Measurements from ENCODE around the gene YIPF5. TPM values are rescaled to one million over a fixed set of nuclear protein-coding genes. Genes with fewer than 3 reads are reported as not detected.

YIPF5 gene
- total RNA-seq, 2 donors from 2014 or later: 46.8 to 54.0 TPM

DNA sequence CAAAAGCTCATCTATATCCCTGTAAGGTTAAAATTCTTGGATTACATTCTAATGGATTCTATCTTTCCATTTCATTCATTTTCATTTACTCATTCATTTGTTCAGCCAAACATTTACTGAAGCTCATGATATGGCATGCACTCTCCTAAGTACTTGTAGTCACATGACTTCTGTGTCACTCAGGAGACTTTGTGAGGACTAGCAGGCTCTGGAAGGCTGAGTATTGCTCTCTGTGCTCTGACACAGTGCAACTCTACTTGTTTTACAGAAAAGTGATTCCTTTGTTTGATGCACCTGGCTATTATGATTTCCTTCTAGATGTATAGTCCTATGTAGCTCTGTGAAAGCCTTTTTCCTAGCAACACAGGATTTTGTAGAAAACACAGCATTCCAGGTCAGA is 53.0 kb downstream of the YIPF5 start:
- Histone ChIP-seq H3K4me3 (ENCODE audit: low read length) (no peak overlapping the region), H3K27me3 (ENCODE audit: control insufficient read depth, insufficient read depth, low read length, poor library complexity, severe bottlenecking) (no peaks in the 10 kb centered on the region), H3K4me1 (ENCODE audit: control insufficient read depth, insufficient read depth, low read length) (peaks cover 1% of the 10 kb centered on the region), H3K36me3 (ENCODE audit: control insufficient read depth, insufficient read depth, low read length) (no peaks in the 10 kb centered on the region), H3K9ac (ENCODE audit: extremely low read depth, low read length, poor library complexity, severe bottlenecking) (no peak overlapping the region), H3K27ac (ENCODE audit: low read depth, low read length) (no peak overlapping the region), H3K9me3 (ENCODE audit: control insufficient read depth, low read length) (no peaks in the 10 kb centered on the region)
- no peak for TF ChIP-seq CTCF (conservative IDR thresholded peaks at IDR 0.05)
- H3K36me3 Mint-ChIP-seq (ENCODE audit: low read depth): no peaks in the 10 kb centered on the region
- no peaks in the 10 kb centered on the region for H3K9me3 Mint-ChIP-seq
- H3K27me3 Mint-ChIP-seq (ENCODE audit: insufficient read depth): no peaks in the 10 kb centered on the region
- H3K27ac Mint-ChIP-seq: no peak overlapping the region
- H3K4me3 Mint-ChIP-seq: no peak overlapping the region
- peaks cover 4% of the 10 kb centered on the region for H3K4me1 Mint-ChIP-seq
- no peak for DNase-seq

GRCh38 chr5:144114571-144114970 is 55.9 kb downstream of the YIPF5 start:
- Mint-ChIP-seq H3K4me1 (no peaks in the 10 kb centered on the region), H3K27me3 (ENCODE audit: insufficient read depth) (no peaks in the 10 kb centered on the region), H3K27ac (no peak overlapping the region), H3K4me3 (no peak overlapping the region), H3K9me3 (peaks cover 5% of the 10 kb centered on the region), H3K36me3 (ENCODE audit: low read depth) (peaks cover 2% of the 10 kb centered on the region)
- H3K4me3 ChIP-seq (ENCODE audit: low read length): no peak overlapping the region
- DNase-seq: no peak
- H3K27ac ChIP-seq (ENCODE audit: low read depth, low read length): no peak overlapping the region
- no peak overlapping the region for H3K9ac ChIP-seq (ENCODE audit: extremely low read depth, low read length, poor library complexity, severe bottlenecking)
- H3K4me1 ChIP-seq (ENCODE audit: control insufficient read depth, insufficient read depth, low read length): no peaks in the 10 kb centered on the region
- H3K36me3 ChIP-seq (ENCODE audit: control insufficient read depth, insufficient read depth, low read length): no peaks in the 10 kb centered on the region
- H3K27me3 ChIP-seq (ENCODE audit: control insufficient read depth, insufficient read depth, low read length, poor library complexity, severe bottlenecking): no peaks in the 10 kb centered on the region
- H3K9me3 ChIP-seq (ENCODE audit: control insufficient read depth, low read length): peaks cover 23% of the 10 kb centered on the region
- no peak for TF ChIP-seq CTCF (conservative IDR thresholded peaks at IDR 0.05)
- 60% methylated on average over 1 of the region's 1 CpG; no CpG with 5 or more reads in 1 of the 2 experiments for WGBS, 2 experiments (ENCODE audit: insufficient coverage in 1 of 2, insufficient read length in 1 of 2)

Other genes with a start within 250 kb of the YIPF5 start
- gene KCTD16, start 214 bp upstream of the YIPF5 start, total RNA-seq: under 1 TPM; 0.29 to 0.44 TPM

All from endodermal cell (in vitro differentiated cells).